SK-N-SH treated with all-trans-retinoic acid at 6 μM for 48 hours (cell line): ENCODE measurements around the gene UFD1.

Source experiments
- ARNTL ChIP-seq: fragments of 450-650 bp; formaldehyde crosslinking; IDR thresholded peaks from 2 replicates; pipeline ENCODE4 v1.5.0; 2020; ENCODE audit warnings: low read depth, mild to moderate bottlenecking, moderate library complexity, borderline replicate concordance
- ESRRG ChIP-seq: fragments of 250-450 bp; sonication (Bioruptor Pico); IDR thresholded peaks from 2 replicates; pipeline ENCODE4 v1.6.1; 2021; ENCODE audit warnings: mild to moderate bottlenecking
- GLIS3 ChIP-seq: fragments of 250-450 bp; sonication (Bioruptor Pico); IDR thresholded peaks from 2 replicates; pipeline ENCODE4 v1.5.0; 2020; ENCODE audit warnings: mild to moderate bottlenecking, moderate library complexity
- ISL1 ChIP-seq: fragments of 250-450 bp; sonication (Bioruptor Pico); IDR thresholded peaks from 2 replicates; pipeline ENCODE4 v2.1.2; 2022; ENCODE audit warnings: mild to moderate bottlenecking, moderate library complexity
- SNAI2 ChIP-seq: fragments of 250-450 bp; sonication (Bioruptor Pico); IDR thresholded peaks from 2 replicates; pipeline ENCODE4 v1.5.0; 2020; ENCODE audit warnings: mild to moderate bottlenecking, moderate library complexity
- ZFP3 ChIP-seq: fragments of 250-450 bp; sonication (Bioruptor Pico); IDR thresholded peaks from 2 replicates; pipeline ENCODE4 v1.5.0; 2020; ENCODE audit warnings: mild to moderate bottlenecking, moderate library complexity
- ZNF565 ChIP-seq: fragments of 450-650 bp; formaldehyde crosslinking; conservative IDR thresholded peaks from 2 replicates; pipeline ENCODE4 v1.5.0; 2020; ENCODE audit warnings: low read depth, mild to moderate bottlenecking, moderate library complexity
- TF ChIP-seq, protein P1 (sequence below): fragments of 250-450 bp; sonication (Bioruptor Pico); IDR thresholded peaks from 2 replicates; pipeline ENCODE4 v1.5.1; 2021; ENCODE audit warnings: mild to moderate bottlenecking, moderate library complexity
- TF ChIP-seq, protein P2 (sequence below): fragments of 250-450 bp; sonication (Bioruptor Pico); IDR thresholded peaks from 2 replicates; pipeline ENCODE4 v1.5.1; 2020; ENCODE audit warnings: low read depth, mild to moderate bottlenecking, moderate library complexity
- TF ChIP-seq, protein P3 (sequence below): fragments of 250-450 bp; sonication (Bioruptor Pico); IDR thresholded peaks from 2 replicates; pipeline ENCODE4 v1.5.0; 2020; ENCODE audit warnings: mild to moderate bottlenecking, moderate library complexity
- TF ChIP-seq, protein P4 (sequence below): fragments of 250-450 bp; sonication (Bioruptor Pico); IDR thresholded peaks from 2 replicates; pipeline ENCODE4 v1.8.0; 2020; ENCODE audit warnings: mild to moderate bottlenecking, moderate library complexity, borderline replicate concordance

DNA sequence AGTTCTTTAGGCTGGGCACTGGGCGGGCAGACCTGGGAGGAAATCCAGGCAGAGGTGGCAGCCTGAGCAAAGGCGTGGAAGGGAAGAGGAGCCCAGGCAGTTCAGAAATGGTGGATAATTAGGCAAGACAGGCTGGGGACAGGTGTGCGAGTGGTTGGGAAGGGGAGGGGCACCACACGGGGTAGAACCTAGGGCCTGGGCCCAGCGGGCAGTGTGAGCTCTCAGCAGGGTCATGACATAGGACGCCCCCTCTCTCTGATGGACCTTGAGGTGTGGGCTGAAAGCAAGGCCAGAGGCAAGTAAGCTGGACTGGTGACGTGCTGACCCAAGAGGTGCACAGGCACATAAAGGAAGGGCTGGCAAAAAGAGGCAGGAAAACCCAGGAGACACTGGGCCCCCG, 6.8 kb downstream of the UFD1 start:
- TF ChIP-seq SNAI2 (CRISPR knock-in tag) (no peak), ISL1 (CRISPR knock-in tag) (no peak), ZNF565 (CRISPR knock-in tag) (no peak), GLIS3 (no peak), ARNTL (no peak), ZFP3 (CRISPR knock-in tag) (no peak), ESRRG (CRISPR knock-in tag) (no peak)
- TF ChIP-seq, protein P1, sequence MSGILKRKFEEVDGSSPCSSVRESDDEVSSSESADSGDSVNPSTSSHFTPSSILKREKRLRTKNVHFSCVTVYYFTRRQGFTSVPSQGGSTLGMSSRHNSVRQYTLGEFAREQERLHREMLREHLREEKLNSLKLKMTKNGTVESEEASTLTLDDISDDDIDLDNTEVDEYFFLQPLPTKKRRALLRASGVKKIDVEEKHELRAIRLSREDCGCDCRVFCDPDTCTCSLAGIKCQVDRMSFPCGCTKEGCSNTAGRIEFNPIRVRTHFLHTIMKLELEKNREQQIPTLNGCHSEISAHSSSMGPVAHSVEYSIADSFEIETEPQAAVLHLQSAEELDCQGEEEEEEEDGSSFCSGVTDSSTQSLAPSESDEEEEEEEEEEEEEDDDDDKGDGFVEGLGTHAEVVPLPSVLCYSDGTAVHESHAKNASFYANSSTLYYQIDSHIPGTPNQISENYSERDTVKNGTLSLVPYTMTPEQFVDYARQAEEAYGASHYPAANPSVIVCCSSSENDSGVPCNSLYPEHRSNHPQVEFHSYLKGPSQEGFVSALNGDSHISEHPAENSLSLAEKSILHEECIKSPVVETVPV: no peak
- TF ChIP-seq, protein P2, sequence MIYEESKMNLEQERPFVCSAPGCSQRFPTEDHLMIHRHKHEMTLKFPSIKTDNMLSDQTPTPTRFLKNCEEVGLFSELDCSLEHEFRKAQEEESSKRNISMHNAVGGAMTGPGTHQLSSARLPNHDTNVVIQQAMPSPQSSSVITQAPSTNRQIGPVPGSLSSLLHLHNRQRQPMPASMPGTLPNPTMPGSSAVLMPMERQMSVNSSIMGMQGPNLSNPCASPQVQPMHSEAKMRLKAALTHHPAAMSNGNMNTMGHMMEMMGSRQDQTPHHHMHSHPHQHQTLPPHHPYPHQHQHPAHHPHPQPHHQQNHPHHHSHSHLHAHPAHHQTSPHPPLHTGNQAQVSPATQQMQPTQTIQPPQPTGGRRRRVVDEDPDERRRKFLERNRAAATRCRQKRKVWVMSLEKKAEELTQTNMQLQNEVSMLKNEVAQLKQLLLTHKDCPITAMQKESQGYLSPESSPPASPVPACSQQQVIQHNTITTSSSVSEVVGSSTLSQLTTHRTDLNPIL: no peak
- TF ChIP-seq, protein P3, sequence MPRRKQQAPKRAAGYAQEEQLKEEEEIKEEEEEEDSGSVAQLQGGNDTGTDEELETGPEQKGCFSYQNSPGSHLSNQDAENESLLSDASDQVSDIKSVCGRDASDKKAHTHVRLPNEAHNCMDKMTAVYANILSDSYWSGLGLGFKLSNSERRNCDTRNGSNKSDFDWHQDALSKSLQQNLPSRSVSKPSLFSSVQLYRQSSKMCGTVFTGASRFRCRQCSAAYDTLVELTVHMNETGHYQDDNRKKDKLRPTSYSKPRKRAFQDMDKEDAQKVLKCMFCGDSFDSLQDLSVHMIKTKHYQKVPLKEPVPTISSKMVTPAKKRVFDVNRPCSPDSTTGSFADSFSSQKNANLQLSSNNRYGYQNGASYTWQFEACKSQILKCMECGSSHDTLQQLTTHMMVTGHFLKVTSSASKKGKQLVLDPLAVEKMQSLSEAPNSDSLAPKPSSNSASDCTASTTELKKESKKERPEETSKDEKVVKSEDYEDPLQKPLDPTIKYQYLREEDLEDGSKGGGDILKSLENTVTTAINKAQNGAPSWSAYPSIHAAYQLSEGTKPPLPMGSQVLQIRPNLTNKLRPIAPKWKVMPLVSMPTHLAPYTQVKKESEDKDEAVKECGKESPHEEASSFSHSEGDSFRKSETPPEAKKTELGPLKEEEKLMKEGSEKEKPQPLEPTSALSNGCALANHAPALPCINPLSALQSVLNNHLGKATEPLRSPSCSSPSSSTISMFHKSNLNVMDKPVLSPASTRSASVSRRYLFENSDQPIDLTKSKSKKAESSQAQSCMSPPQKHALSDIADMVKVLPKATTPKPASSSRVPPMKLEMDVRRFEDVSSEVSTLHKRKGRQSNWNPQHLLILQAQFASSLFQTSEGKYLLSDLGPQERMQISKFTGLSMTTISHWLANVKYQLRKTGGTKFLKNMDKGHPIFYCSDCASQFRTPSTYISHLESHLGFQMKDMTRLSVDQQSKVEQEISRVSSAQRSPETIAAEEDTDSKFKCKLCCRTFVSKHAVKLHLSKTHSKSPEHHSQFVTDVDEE (CRISPR knock-in tag): no peak
- TF ChIP-seq, protein P4, sequence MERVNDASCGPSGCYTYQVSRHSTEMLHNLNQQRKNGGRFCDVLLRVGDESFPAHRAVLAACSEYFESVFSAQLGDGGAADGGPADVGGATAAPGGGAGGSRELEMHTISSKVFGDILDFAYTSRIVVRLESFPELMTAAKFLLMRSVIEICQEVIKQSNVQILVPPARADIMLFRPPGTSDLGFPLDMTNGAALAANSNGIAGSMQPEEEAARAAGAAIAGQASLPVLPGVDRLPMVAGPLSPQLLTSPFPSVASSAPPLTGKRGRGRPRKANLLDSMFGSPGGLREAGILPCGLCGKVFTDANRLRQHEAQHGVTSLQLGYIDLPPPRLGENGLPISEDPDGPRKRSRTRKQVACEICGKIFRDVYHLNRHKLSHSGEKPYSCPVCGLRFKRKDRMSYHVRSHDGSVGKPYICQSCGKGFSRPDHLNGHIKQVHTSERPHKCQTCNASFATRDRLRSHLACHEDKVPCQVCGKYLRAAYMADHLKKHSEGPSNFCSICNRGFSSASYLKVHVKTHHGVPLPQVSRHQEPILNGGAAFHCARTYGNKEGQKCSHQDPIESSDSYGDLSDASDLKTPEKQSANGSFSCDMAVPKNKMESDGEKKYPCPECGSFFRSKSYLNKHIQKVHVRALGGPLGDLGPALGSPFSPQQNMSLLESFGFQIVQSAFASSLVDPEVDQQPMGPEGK (CRISPR knock-in tag): no peak
